ENCODE measurements around the gene OR9A4.

OR9A4 gene

GRCh38 chr7:141928146-141928844 is 12.1 kb downstream of the OR9A4 start:
- DNase-seq = no peak
- TF ChIP-seq POLR2A (IDR thresholded peaks at IDR 0.05; ENCODE audit: low read length) = no peak
- no peak for TF ChIP-seq GATA1 (IDR thresholded peaks at IDR 0.05; ENCODE audit: low read depth, low read length)

- DNase-seq = no peak
- TF ChIP-seq GATA1 (IDR thresholded peaks at IDR 0.05; ENCODE audit: low read depth, low read length) (no peak), POLR2A (IDR thresholded peaks at IDR 0.05; ENCODE audit: low read length) (no peak)
Observed at GRCh38 chr7:141928845-141929195, 12.6 kb downstream of the OR9A4 start.

- DNase-seq = no peak
Observed at GRCh38 chr7:141930211-141930610, 14.0 kb downstream of the OR9A4 start.

GRCh38 chr7:141941075-141941474 is 24.9 kb downstream of the OR9A4 start:
- no peak for DNase-seq
- no peak for TF ChIP-seq POLR2A (IDR thresholded peaks at IDR 0.05; ENCODE audit: low read length)

More at GRCh38 chr7:141930211-141930610, 14.0 kb downstream of the OR9A4 start:
- TF ChIP-seq POLR2A (IDR thresholded peaks at IDR 0.05; ENCODE audit: low read length) (no peak), GATA1 (IDR thresholded peaks at IDR 0.05; ENCODE audit: low read depth, low read length) (no peak)

- TF ChIP-seq GATA1 (IDR thresholded peaks at IDR 0.05; ENCODE audit: low read depth, low read length) (no peak), POLR2A (IDR thresholded peaks at IDR 0.05; ENCODE audit: low read length) (no peak)
- no peak for DNase-seq
Observed at GRCh38 chr7:141943846-141944245, 27.6 kb downstream of the OR9A4 start.

- no peak for TF ChIP-seq GATA1 (IDR thresholded peaks at IDR 0.05; ENCODE audit: low read depth, low read length)
- no peak for TF ChIP-seq POLR2A (IDR thresholded peaks at IDR 0.05; ENCODE audit: low read length)
- no peak for DNase-seq
Observed at GRCh38 chr7:141944811-141945210, 28.6 kb downstream of the OR9A4 start.

- TF ChIP-seq GATA1 (IDR thresholded peaks at IDR 0.05; ENCODE audit: low read depth, low read length) (no peak), POLR2A (IDR thresholded peaks at IDR 0.05; ENCODE audit: low read length) (no peak)
- DNase-seq = no peak
Observed at GRCh38 chr7:141945356-141945755, 29.2 kb downstream of the OR9A4 start.

GRCh38 chr7:141946796-141947195 is 30.6 kb downstream of the OR9A4 start, which contains the start of gene CLEC5A:
Gene CLEC5A (minus strand): TSS chr7:141946974. CDS start chr7:141946292, 682 bp downstream.
- TF ChIP-seq POLR2A (IDR thresholded peaks at IDR 0.05; ENCODE audit: low read length) = no peak

GRCh38 chr7:141949021-141949420 is 32.8 kb downstream of the OR9A4 start:
- DNase-seq = no peak
- TF ChIP-seq GATA1 (IDR thresholded peaks at IDR 0.05; ENCODE audit: low read depth, low read length) (no peak), POLR2A (IDR thresholded peaks at IDR 0.05; ENCODE audit: low read length) (no peak)

More at GRCh38 chr7:141946796-141947195, 30.6 kb downstream of the OR9A4 start, which contains the start of gene CLEC5A:
- DNase-seq = no peak

GRCh38 chr7:141949451-141949850 is 33.3 kb downstream of the OR9A4 start:
- TF ChIP-seq POLR2A (IDR thresholded peaks at IDR 0.05; ENCODE audit: low read length) = no peak
- no peak for TF ChIP-seq GATA1 (IDR thresholded peaks at IDR 0.05; ENCODE audit: low read depth, low read length)
- DNase-seq = no peak

- TF ChIP-seq GATA1 (IDR thresholded peaks at IDR 0.05; ENCODE audit: low read depth, low read length) (no peak), POLR2A (IDR thresholded peaks at IDR 0.05; ENCODE audit: low read length) (no peak)
- DNase-seq = no peak
Observed at GRCh38 chr7:141949911-141950310, 33.7 kb downstream of the OR9A4 start.

GRCh38 chr7:141950806-141951205 is 34.6 kb downstream of the OR9A4 start:
- no peak for DNase-seq
- TF ChIP-seq GATA1 (IDR thresholded peaks at IDR 0.05; ENCODE audit: low read depth, low read length) = no peak
- TF ChIP-seq POLR2A (IDR thresholded peaks at IDR 0.05; ENCODE audit: low read length) = no peak

- no peak for DNase-seq
- TF ChIP-seq GATA1 (IDR thresholded peaks at IDR 0.05; ENCODE audit: low read depth, low read length) (no peak), POLR2A (IDR thresholded peaks at IDR 0.05; ENCODE audit: low read length) (no peak)
Observed at GRCh38 chr7:141952461-141952860, 36.3 kb downstream of the OR9A4 start.

GRCh38 chr7:141954334-141954733 is 38.1 kb downstream of the OR9A4 start:
- no peak for TF ChIP-seq GATA1 (IDR thresholded peaks at IDR 0.05; ENCODE audit: low read depth, low read length)
- TF ChIP-seq POLR2A (IDR thresholded peaks at IDR 0.05; ENCODE audit: low read length) = no peak
- DNase-seq = no peak

- no peak for DNase-seq
- no peak for TF ChIP-seq GATA1 (IDR thresholded peaks at IDR 0.05; ENCODE audit: low read depth, low read length)
- TF ChIP-seq POLR2A (IDR thresholded peaks at IDR 0.05; ENCODE audit: low read length) = no peak
Observed at GRCh38 chr7:141956084-141956483, 39.9 kb downstream of the OR9A4 start.

Data from erythroblast (primary cell).